GM18870 (cell line): ENCODE measurements around the gene SERPINH1.
A peak's percentile ranks its signal among the peaks of the same experiment; 100 is the strongest.

ENCODE experiments used
- ATAC-seq: cut with Tn5 transposase; IDR thresholded peaks from one replicate; pipeline ENCODE4 v1.9.1; 2021; ENCODE audit warnings: moderate library complexity; ENCODE audit not compliant: unreplicated experiment

SERPINH1 gene

DNA sequence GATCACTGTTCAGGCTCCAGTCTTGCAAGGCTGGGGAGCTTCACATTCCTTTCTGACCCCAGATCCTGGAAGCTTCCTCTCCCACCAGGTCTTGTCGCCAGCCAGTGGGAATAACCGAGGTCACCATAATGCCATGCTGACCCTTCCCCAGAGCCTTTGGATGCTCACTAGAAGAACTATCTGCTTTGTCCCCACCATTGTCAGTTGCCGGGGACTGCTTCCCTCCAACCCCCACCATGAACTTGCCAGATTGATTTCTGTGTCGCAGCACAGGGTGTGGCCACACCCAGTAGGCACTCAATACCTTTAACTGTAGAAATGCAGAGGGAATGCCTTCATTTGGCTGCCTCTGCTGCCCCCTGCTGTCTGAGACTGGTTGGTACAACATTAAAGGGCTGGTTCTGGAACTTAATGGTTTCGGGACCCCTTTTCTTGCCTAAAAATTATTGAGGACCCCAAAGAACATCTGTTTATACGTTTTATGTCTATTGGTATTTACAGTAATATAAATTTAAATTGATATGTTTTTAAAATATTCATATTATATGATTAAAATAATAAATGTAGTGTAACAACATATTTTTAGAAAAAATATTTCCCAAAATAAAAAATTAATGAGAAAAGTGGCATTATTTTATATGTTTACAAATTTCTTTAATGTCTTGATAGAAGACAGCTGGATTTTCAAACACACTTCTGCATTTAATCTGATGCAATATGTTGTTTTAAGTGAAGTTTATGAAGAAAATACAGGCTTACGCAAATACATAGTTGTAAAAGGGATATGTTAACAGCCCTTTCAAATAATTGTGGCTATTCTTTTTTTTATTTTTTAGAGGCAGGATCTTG lies 29.6 kb upstream of the SERPINH1 start:
- ATAC-seq, result no peak

DNA sequence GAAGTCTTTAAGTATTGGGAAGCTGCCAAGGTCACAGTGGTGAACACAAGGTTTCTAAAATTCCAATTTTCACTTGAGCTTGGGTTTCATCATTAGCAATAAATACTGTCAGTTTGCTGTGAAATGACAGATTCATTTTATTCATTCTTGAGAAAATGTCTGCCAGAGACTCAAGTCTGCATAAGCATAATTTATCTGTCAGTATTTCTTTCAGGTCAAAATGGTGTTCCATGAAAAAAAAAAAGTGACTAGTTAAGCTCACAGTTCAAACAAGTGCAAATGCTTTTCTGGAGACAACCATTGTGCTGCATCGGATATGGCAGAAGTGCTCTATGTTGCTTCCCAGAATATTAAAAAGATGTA lies 28.2 kb upstream of the SERPINH1 start:
- ATAC-seq, result no peak

DNA sequence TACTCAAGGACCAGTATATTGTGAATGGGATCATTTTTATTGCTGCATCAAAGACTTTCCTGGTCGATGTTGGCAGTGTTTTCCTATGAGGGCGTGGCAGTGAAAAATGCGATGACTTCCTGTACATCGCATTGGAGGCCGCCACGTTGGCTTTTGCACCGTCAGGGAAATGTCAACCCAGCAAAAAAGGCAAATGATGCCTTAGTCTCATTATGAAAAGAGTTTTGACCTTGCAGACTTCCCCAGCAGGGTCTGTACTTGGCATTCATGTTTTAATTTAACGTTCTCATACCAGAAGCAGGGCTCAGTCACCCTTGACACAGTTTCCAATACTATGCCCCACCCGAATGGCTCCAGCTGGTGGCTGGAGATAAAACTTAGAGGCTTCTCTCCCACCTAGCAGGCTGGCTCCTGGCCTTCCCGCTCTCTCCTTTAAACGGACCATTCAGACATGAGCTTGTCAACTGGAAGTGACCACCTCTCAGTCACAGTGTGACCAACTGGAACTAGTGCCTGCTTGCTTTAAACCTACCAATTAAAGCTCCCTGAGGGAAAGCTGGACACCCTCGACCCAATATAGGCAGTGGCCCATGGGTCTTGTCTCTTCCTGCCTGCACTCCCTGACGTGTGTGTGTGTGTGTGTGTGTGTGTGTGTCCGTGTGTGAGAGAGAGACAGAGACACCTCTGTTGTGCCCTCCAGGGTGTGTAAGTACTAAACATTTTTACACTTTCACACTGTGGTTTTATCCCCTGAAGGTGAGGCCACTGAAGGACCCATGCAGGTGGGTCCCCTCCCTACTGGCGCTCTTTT lies 27.6 kb upstream of the SERPINH1 start:
- no peak for ATAC-seq

DNA sequence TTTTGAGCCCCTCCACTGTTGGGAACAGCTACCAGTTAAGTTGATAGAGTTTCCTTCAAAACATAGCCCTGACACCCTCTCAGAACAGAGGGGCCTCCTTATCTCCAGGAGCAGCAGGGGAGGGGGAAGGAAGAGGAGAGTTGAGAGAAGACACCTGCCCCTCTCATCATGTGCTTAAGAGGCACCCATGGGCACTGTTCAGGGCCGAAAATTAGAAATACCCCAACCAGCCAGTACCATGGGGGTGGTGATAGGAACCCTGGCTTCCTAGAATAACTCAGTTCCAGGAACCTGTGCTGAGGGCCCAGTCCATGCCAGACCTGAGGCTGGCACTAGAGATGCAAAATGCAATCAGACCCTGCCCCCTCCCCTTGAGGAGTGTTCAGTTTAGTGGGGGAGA lies 27.0 kb upstream of the SERPINH1 start:
- no peak for ATAC-seq

DNA sequence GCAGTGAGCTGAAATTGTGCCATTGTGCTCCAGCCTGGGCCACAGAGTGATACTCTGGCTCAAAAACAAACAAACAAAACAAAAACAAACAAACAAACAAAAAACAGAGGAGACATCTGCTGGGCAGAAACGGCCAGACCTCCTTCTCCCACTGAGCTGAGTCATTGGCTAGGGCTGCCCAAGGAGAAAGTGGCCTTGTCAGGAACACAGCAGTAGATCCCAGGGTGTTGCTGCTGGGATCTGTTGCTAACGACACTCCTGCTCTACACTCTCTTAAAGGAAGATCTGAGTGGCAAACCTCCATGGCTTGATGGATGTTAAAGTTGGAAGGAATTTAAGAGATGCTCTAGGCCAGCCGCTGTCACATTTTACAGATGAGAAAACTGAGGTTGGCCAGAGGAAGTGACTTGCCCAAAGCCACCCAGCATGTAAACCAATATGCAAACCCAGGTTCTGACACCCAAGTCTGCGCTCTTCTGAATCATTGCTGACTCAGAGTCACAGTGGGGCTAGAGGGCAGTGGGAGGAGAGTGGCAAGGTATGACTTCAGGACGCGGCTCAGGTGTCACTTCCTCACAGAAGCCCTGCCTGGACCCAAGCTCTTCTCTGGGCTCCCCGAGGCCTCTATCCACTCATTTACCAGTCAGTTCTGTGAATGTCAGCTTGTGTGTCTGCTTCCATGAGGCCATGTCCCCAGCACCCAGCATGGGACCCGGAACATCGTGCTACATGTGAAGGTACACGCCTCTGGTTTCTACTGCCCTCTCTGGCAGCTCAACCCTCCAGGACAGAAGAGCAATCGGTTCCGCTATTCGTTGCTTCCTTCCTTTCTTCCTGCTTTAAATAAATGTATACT lies 25.0 kb upstream of the SERPINH1 start:
- ATAC-seq, result peak; percentile 70

DNA sequence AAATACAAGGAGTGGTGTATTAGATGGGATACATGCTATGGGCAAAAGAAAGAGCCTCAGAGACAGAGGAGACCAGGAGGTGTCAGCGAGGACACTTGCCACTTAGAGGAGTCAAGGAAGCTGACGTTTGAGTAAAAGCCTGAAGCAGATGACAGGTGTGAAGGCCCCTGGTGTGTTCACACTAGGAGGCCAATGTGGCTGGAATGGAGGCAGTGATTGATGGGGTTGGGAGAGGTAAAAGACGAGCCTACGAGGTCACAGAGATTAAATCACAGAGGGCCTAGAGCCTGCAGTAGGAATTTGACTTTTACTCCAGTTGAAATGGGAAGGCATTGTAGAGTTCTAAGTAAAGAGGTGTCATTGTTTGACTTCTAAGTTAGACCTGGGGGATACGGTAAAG lies 24.3 kb upstream of the SERPINH1 start:
- no peak for ATAC-seq

DNA sequence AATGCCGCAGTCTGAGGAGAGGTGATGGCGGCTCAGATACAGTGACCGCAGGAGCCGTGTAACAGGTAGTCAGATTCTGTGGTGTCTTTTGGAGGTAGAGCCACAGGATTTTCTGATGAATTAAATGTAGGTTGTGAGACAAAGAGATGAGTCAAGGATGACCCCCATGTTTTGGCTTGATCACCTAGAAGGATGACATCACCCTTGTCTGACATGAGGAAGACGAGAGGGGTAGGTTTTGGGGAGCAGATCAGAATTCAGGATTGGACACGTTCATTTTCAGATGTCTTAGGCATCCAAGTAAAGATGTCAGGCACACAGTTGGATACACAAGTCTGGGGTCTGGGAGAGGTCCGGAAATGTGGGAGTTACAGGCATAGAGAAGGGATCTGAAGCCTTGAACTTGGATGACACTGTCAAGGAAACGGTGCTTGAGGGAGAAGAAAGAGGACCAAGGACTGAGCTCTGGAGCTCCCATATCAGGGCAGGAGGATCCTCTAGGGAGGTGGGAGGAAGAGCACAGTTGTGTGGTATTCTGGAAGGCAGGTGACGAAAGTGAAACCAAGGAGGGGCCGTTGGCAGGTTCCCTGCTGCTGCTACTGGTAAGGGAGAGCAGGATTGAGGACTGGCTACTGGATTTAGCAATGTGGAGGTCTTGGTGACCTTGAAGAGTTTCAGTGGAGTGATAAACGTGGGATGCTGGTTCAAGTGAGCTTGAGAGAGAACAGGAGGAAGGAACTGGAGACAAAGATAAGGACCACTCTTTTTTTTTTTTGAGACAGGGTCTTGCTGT lies 23.7 kb upstream of the SERPINH1 start:
- no peak for ATAC-seq

DNA sequence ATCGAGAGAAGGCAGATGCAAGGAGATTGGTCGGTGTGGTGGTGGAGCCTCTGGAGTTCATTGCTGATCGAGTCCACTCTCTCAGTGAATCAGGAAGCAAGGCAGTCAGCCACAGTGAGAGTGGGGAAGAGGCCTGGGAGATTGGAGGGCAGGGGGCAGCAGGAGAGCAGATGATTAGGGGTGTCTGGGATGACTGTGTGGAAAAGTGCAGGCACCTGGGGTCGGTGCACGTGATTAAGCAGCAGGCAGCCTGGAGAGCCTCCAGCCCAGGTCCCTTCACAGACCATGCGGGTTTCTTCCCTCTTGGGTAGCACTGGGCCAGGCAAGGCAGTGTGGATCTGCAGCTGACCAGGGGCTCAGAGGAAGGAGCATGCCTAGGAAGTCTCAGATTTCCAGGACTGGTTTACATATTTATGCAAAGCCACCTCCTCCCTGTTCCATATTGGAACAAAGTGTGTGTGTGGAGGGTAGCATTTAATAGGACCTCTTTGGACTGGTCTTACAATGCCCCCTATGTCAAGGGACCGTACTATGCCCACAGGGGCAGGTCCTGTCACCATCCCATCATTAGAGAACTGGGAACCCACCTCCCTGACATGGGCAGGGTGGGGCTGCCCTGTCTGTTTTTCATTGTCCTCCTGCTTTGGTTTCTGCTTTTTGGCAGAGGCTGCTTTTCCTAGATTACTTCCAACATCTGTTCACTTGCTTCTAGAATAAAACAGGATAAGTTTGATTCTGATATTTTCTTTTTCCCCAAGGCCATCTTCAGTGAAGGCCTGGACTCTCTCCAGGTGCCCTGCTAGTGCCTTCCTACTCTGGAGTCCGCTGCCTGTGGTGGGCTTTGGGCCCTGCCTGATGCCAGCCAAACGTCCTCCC lies 22.4 kb upstream of the SERPINH1 start:
- ATAC-seq, result no peak

DNA sequence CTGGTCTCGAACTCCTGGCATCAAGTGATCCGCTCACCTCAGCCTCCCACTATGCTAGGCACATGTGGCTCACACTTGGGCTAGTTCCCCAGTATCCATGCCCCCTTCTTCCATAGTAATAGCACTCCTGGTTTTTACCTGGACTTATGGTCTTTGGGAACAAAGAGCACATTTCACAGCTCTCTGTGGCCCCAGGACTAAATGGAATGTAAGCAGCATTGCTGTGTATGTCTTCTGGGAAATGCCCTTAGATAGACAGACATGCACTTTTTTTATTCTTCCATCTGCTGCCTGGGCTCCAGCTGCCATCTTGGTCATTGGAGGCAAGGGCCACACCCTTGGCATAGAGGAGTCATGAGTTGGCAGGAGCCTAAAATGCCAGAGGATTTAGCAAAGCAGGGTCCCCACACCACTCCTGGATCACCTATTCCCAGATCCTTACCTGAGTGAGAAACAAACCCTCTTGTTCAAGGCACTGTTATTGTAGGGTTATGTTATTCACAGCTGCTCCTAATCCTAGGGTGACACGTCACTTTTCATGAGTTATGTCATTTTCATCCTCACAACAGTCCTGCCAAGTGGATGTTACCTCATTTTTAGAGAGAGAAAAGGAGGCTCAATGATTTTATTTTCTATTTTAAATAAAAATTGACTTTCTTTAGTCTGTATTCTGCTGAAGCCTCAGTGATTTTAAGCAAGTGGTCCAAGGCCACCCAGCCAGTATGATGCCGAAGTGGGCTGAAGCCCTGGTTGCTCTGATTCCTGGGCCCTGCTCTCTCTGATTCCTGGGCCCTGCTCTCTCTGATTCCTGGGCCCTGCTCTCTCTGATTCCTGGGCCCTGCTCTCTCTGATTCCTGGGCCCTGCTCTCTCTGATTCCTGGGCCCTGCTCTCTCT lies 20.6 kb upstream of the SERPINH1 start:
- no peak for ATAC-seq

DNA sequence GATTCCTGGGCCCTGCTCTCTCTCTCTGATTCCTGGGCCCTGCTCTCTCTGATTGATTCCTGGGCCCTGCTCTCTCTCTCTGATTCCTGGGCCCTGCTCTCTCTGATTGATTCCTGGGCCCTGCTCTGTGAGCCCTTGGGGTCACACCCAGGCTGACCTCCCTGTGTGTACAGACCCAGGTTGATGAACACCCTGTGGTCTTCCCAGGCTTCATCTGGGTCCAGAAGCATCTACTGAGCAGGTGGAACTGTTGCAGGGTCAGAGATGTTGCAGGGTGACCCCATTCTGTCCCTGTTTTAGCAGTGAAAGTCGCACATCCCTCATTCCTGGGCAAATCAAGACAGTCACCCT lies 20.0 kb upstream of the SERPINH1 start:
- no peak for ATAC-seq

DNA sequence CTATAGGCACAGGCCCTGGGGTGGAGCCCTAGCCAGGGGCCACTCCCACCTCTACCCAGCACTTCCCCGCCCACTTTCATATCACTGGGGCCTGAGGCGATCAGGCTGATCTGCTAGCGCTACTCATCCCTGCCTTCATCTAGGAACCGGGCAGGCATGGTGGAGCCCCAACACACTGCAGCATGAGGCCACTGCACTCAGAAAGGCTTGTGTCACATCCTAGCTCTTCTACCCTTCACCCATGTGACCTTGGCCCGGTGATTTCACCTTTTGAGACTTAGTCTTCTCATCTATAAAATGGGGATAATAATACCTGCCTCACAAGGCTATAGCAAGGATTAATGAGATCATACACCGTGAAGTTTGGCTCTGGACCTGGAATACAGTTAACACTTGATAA lies 18.2 kb upstream of the SERPINH1 start:
- no peak for ATAC-seq

DNA sequence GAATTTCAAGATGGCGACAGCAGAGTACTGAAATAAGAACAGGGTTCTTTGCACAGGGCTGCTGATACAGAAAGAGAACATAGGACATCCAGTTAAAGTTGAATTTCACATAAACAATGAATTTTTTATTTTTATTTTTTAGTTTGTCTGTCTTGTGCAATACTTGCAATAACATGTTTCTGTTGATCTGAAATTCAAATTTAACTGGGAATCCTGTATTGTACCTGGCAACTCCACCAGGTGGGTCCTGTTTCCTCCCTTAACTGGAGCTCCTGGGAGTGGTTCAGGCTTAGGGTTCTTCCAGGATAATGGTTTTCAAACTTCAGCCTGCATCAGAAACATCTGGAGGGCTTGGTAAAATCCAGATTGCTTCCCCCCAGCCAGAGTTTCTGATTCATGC lies 14.9 kb upstream of the SERPINH1 start:
- ATAC-seq, result no peak

DNA sequence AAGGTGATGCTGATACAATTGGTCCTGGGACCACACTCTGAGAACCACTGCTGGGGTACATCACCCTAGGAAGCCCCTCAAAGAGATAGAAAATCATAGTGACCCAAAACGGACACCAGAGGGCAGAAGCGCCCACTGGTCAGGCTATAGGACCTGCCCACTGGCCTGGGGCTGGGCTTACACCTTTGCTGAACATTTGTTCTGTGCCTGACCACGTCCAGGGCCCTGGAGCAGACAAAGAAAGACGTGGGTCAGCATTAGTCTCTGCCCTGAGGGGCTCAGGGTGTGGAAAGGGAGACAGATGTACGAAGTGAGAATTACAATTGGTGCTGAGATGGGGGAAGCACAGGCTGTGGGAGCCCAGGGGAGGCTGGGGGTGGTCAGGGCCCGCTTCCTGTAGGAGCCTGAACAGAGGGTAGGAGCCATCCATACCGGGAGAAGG lies 14.4 kb upstream of the SERPINH1 start:
- ATAC-seq, result no peak

DNA sequence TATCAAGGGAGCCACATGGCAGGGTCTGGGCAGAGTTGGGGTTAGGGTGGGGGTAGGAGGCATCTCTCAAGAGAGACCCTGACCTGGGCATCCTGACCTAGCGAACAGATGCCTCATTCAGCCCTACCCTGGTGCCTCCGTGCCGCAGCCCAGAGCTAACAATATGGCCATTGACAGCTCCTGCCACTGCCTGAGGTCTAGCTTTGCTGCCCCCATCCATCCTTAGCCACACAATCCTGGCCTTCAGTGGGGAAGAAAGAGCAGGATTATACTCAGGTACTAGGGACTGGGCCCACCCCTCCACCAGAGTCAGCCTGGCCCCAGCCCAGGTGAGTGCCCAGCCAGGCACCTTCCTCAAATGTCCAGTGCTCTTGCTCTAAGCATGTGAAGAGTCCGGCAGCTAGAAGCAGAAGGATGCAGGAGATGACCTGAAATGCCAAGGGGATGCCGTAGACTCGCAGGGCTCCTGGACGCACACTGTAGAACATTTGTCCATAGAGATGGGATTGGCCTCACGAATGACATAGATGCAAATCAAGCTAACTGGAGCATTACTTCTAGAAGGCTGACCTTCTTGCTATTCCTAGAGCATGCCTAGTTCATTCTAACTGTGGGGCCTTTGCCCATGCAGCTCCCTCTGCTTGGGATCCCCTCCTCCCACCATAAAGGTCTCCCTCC lies 13.3 kb upstream of the SERPINH1 start:
- no peak for ATAC-seq

DNA sequence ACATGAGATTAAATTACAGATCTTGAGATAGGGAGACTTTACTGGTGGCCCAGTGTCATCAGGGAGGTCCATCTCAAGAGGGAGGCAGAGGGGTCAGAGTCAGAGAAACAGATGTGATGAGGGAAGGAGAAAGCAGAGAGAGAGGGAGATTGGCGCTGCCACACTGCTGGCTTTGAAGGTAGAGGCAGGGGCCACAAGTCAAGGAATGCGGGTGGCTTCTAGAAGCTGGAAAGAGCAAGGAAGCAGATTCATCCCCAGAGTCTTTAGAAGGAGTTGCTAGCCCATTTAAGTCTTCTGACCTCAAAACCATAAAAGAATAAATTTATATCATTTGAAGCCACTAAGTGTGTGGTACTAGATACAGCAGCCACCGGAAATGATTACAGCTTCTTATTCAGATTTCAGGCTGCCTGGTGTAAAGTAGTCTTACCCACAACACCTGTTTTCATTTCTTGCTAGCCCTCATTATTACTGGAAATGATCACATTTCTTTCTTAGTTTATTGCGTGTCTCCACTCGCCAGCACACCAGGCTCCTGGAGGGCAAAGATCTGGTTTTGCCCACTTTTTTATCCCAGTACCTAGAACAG lies 12.6 kb upstream of the SERPINH1 start:
- ATAC-seq, result no peak

DNA sequence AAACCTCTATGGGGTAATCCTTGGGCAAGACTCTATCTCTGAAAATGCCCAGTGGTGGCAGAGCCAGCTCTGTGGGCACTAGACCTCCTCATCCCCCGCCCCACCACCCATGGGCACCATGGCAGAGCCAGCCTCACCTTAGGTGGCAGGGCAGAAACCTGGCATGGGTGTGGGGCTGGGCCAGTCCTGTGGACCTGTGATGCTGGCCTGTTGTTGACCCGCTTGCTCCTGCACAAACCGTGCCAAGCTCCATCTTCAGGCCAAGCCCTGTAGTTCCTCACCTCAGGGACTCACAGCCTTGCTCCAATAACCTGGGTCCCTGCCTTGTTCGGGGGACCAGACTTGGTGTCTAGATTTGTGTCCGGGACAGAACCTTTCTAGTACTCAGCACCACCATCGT lies 8.9 kb upstream of the SERPINH1 start:
- no peak for ATAC-seq

DNA sequence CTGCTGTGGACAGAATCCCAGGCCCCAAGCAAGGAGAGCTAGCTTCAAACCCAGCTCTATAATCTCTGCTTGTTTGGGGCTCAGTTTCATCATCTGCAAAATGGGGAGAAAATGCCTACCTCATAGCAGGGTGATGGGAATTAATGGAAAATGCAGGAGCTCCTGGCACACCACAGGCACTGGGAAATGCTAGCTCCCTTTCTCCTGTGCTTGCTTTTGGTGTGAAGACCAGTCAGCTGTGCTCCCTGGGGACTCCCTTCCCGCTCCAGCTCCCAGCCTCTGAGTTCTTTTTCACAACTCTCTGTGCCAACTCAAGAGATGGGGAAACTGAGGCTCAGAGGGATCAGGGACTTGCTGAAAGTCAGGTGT lies 8.2 kb upstream of the SERPINH1 start:
- ATAC-seq, result no peak
